Measurements from ENCODE around the gene SLC7A11. TPM values are rescaled to one million over a fixed set of nuclear protein-coding genes. Genes with fewer than 3 reads are reported as not detected.

The SLC7A11 gene
- polyA plus RNA-seq, 1 donor from 2014 or later = 0.46 TPM

DNA sequence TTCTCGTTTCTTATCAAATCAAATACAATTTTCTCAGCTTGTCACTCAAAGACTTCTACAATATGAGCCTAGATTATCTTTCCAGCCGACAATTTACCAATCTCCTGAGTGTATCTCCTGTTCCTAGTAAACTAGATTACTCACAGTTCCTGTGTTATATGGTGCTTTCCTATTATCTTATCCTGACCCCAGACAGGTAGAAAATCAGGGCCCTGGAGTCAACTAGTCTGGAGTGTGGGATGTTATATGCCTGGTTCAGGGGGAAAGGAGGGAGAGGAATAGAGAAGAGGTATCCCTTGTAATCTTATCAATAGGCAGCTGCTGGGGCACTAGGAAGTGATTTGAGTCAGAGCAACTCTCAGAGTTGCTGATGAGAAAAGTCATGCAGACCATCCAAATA, 127.1 kb downstream of the SLC7A11 start:
- H3K4me3 ChIP-seq (ENCODE audit: low read length) = no peak overlapping the region
- H3K9ac ChIP-seq (ENCODE audit: low read length) = no peak overlapping the region
- no peak overlapping the region for H3K27ac ChIP-seq (ENCODE audit: low read length)
- no peaks in the 10 kb centered on the region for H3K36me3 ChIP-seq (ENCODE audit: insufficient read depth, low read length)
- TF ChIP-seq EP300 (conservative IDR thresholded peaks at IDR 0.05; ENCODE audit: poor library complexity, severe bottlenecking) (no peak), RAD21 (conservative IDR thresholded peaks at IDR 0.05) (no peak), TAF1 (IDR thresholded peaks at IDR 0.05; ENCODE audit: low read depth) (no peak), SMC3 (conservative IDR thresholded peaks at IDR 0.05; ENCODE audit: poor library complexity) (no peak), CTCF (IDR thresholded peaks at IDR 0.05; ENCODE audit: poor library complexity, severe bottlenecking) (no peak), REST (IDR thresholded peaks at IDR 0.05; ENCODE audit: borderline replicate concordance) (no peak), EZH2 (IDR thresholded peaks at IDR 0.05; ENCODE audit: borderline replicate concordance, insufficient read depth, low read length, poor library complexity, severe bottlenecking) (no peak), MXI1 (conservative IDR thresholded peaks at IDR 0.05; ENCODE audit: poor library complexity, severe bottlenecking) (no peak), POLR2AphosphoS5 (IDR thresholded peaks at IDR 0.05) (no peak)
- H2AFZ ChIP-seq (ENCODE audit: low read depth, low read length) = no peak overlapping the region
- no peaks in the 10 kb centered on the region for H3K27me3 ChIP-seq (ENCODE audit: insufficient read depth, low read depth, low read length)
- H3K79me2 ChIP-seq (replicated peaks; ENCODE audit: insufficient read depth, low read length) = no peaks in the 10 kb centered on the region
- H4K20me1 ChIP-seq (ENCODE audit: insufficient read depth) = no peaks in the 10 kb centered on the region
- H3F3A ChIP-seq (ENCODE audit: insufficient read depth, low read length, poor library complexity, severe bottlenecking) = no peaks in the 10 kb centered on the region
- H3K4me2 ChIP-seq (ENCODE audit: low read length) = no peak overlapping the region
- H3K9me3 ChIP-seq (ENCODE audit: low read length) = no peaks in the 10 kb centered on the region
- H3K9me2 ChIP-seq (ENCODE audit: insufficient read depth, low read length) = no peaks in the 10 kb centered on the region

- Histone ChIP-seq H3K9me2 (ENCODE audit: insufficient read depth, low read length) (no peaks in the 10 kb centered on the region), H4K20me1 (ENCODE audit: insufficient read depth) (no peaks in the 10 kb centered on the region), H3K4me3 (ENCODE audit: low read length) (no peak overlapping the region), H3K36me3 (ENCODE audit: insufficient read depth, low read length) (no peaks in the 10 kb centered on the region), H2AFZ (ENCODE audit: low read depth, low read length) (no peak overlapping the region), H3K9ac (ENCODE audit: low read length) (no peak overlapping the region), H3K27me3 (ENCODE audit: insufficient read depth, low read depth, low read length) (no peaks in the 10 kb centered on the region), H3F3A (ENCODE audit: insufficient read depth, low read length, poor library complexity, severe bottlenecking) (no peaks in the 10 kb centered on the region), H3K4me2 (ENCODE audit: low read length) (no peak overlapping the region), H3K27ac (ENCODE audit: low read length) (no peak overlapping the region), H3K79me2 (replicated peaks; ENCODE audit: insufficient read depth, low read length) (no peaks in the 10 kb centered on the region), H3K9me3 (ENCODE audit: low read length) (no peaks in the 10 kb centered on the region)
- TF ChIP-seq SMC3 (conservative IDR thresholded peaks at IDR 0.05; ENCODE audit: poor library complexity) (no peak), POLR2AphosphoS5 (IDR thresholded peaks at IDR 0.05) (no peak), MXI1 (conservative IDR thresholded peaks at IDR 0.05; ENCODE audit: poor library complexity, severe bottlenecking) (no peak), REST (IDR thresholded peaks at IDR 0.05; ENCODE audit: borderline replicate concordance) (no peak), TAF1 (IDR thresholded peaks at IDR 0.05; ENCODE audit: low read depth) (no peak), CTCF (IDR thresholded peaks at IDR 0.05; ENCODE audit: poor library complexity, severe bottlenecking) (no peak), EP300 (conservative IDR thresholded peaks at IDR 0.05; ENCODE audit: poor library complexity, severe bottlenecking) (no peak), EZH2 (IDR thresholded peaks at IDR 0.05; ENCODE audit: borderline replicate concordance, insufficient read depth, low read length, poor library complexity, severe bottlenecking) (no peak), RAD21 (conservative IDR thresholded peaks at IDR 0.05) (no peak)
Observed at GRCh38 chr4:138114434-138114833, 127.7 kb downstream of the SLC7A11 start.
